ENCODE data around the gene SND1.

SND1 gene

GRCh38 chr7:127911968-127912511 is 260.0 kb downstream of the SND1 start:
- no peak for TF ChIP-seq CTCF (IDR thresholded peaks at IDR 0.05; ENCODE audit: insufficient read depth, low read length, poor library complexity, severe bottlenecking)
- no peak overlapping the region for H3K4me3 ChIP-seq (replicated peaks; ENCODE audit: low read depth, low read length)

GRCh38 chr7:127912901-127913300 is 260.9 kb downstream of the SND1 start:
- H3K27me3 ChIP-seq (replicated peaks; ENCODE audit: control insufficient read depth, insufficient read depth, low read length) = no peaks in the 10 kb centered on the region
- peaks cover 2% of the 10 kb centered on the region; the same call in 1 of the 2 replicates for H3K36me3 ChIP-seq (ENCODE audit: control insufficient read depth, insufficient read depth, low read length)
- no peak overlapping the region for H3K4me3 ChIP-seq (replicated peaks; ENCODE audit: low read depth, low read length)
- TF ChIP-seq CTCF (IDR thresholded peaks at IDR 0.05; ENCODE audit: insufficient read depth, low read length, poor library complexity, severe bottlenecking) = no peak
- DNase-seq (ENCODE audit: extremely low read depth, insufficient read length) = no peak

More at GRCh38 chr7:127911968-127912511, 260.0 kb downstream of the SND1 start:
- peak; percentile 64 for DNase-seq (ENCODE audit: extremely low read depth, insufficient read length)
- no peaks in the 10 kb centered on the region for H3K27me3 ChIP-seq (replicated peaks; ENCODE audit: control insufficient read depth, insufficient read depth, low read length)
- peaks cover 2% of the 10 kb centered on the region; the same call in 1 of the 2 replicates for H3K36me3 ChIP-seq (ENCODE audit: control insufficient read depth, insufficient read depth, low read length)

GRCh38 chr7:127913686-127914085 is 261.7 kb downstream of the SND1 start:
- Histone ChIP-seq H3K4me3 (replicated peaks; ENCODE audit: low read depth, low read length) (no peak overlapping the region), H3K36me3 (ENCODE audit: control insufficient read depth, insufficient read depth, low read length) (peaks cover 2% of the 10 kb centered on the region; the same call in 1 of the 2 replicates), H3K27me3 (replicated peaks; ENCODE audit: control insufficient read depth, insufficient read depth, low read length) (no peaks in the 10 kb centered on the region)
- no peak for DNase-seq (ENCODE audit: extremely low read depth, insufficient read length)
- TF ChIP-seq CTCF (IDR thresholded peaks at IDR 0.05; ENCODE audit: insufficient read depth, low read length, poor library complexity, severe bottlenecking) = no peak

GRCh38 chr7:127914693-127915092 is 262.7 kb downstream of the SND1 start:
- Histone ChIP-seq H3K27me3 (replicated peaks; ENCODE audit: control insufficient read depth, insufficient read depth, low read length) (no peaks in the 10 kb centered on the region), H3K36me3 (ENCODE audit: control insufficient read depth, insufficient read depth, low read length) (peaks cover 2% of the 10 kb centered on the region; the same call in 1 of the 2 replicates), H3K4me3 (replicated peaks; ENCODE audit: low read depth, low read length) (no peak overlapping the region)
- no peak for TF ChIP-seq CTCF (IDR thresholded peaks at IDR 0.05; ENCODE audit: insufficient read depth, low read length, poor library complexity, severe bottlenecking)
- DNase-seq (ENCODE audit: extremely low read depth, insufficient read length) = no peak

GRCh38 chr7:127916735-127917134 is 264.7 kb downstream of the SND1 start:
- no peak for DNase-seq (ENCODE audit: extremely low read depth, insufficient read length)
- no peak overlapping the region for H3K4me3 ChIP-seq (replicated peaks; ENCODE audit: low read depth, low read length)
- no peaks in the 10 kb centered on the region; the same call in 1 of the 2 replicates for H3K36me3 ChIP-seq (ENCODE audit: control insufficient read depth, insufficient read depth, low read length)
- no peaks in the 10 kb centered on the region for H3K27me3 ChIP-seq (replicated peaks; ENCODE audit: control insufficient read depth, insufficient read depth, low read length)
- no peak for TF ChIP-seq CTCF (IDR thresholded peaks at IDR 0.05; ENCODE audit: insufficient read depth, low read length, poor library complexity, severe bottlenecking)

GRCh38 chr7:127918130-127918529 is 266.1 kb downstream of the SND1 start:
- DNase-seq (ENCODE audit: extremely low read depth, insufficient read length) = no peak
- TF ChIP-seq CTCF (IDR thresholded peaks at IDR 0.05; ENCODE audit: insufficient read depth, low read length, poor library complexity, severe bottlenecking) = no peak
- Histone ChIP-seq H3K4me3 (replicated peaks; ENCODE audit: low read depth, low read length) (no peak overlapping the region), H3K27me3 (replicated peaks; ENCODE audit: control insufficient read depth, insufficient read depth, low read length) (no peaks in the 10 kb centered on the region), H3K36me3 (ENCODE audit: control insufficient read depth, insufficient read depth, low read length) (no peaks in the 10 kb centered on the region; the same call in 1 of the 2 replicates)
